Measurements from ENCODE around the gene MFAP5.

DNA sequence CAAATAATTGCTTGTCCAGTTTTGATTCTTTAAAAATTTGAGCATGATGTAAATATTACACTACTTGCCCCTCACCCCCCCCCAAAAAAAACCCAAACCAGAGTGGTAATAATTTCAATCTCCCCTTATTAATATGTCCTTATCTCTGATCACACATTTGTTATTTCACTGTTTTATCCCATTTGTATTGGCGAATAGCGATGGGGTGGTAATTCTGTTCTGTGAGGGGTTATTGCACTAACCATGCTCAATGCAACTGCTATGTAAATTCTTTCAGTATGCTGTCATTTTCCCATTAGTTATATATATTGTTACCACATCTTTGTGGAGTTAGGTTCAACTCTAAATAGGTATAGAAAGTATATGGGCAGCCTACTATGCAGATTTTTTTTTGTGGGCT lies 36.3 kb upstream of the MFAP5 start:
- TF ChIP-seq POLR2A (IDR thresholded peaks at IDR 0.05) (no peak), CTCF (IDR thresholded peaks at IDR 0.05) (no peak), POLR2AphosphoS5 (IDR thresholded peaks at IDR 0.05) (no peak)
